Vagina (tissue), 2 donors: ENCODE data around the gene DDOST.

Experiments used
- CTCF ChIP-seq, 3 experiments: fragments of 450-650 bp in 2 of 3; fragments of 200-600 bp in 1 of 3; sonication (generic) in 1 of 3; IDR thresholded peaks; one replicate each; pipeline ENCODE4 v1.5.1; 2017 to 2019; ENCODE audit warnings: antibody characterized with exemption in 3 of 3, mild to moderate bottlenecking in 2 of 3, moderate library complexity in 2 of 3
- POLR2A ChIP-seq, 2 donors: fragments of 450-650 bp; IDR thresholded peaks; one replicate each; pipeline ENCODE4 v1.6.1; 2017; ENCODE audit warnings: antibody characterized with exemption in 2 of 2, mild to moderate bottlenecking in 2 of 2, moderate library complexity in 2 of 2

GRCh38 chr1:20643080-20643479 is 18.1 kb downstream of the DDOST start:
- TF ChIP-seq CTCF (IDR thresholded peaks at IDR 0.05), result no peak
- TF ChIP-seq POLR2A (IDR thresholded peaks at IDR 0.05), result no peak
